ENCODE data around the gene TOP1. TPM values are rescaled to one million over a fixed set of nuclear protein-coding genes. Genes with fewer than 3 reads are reported as not detected.

The TOP1 gene
- total RNA-seq, 1 experiment from 2014 or later, result 81.8 TPM

GRCh38 chr20:41063442-41063841 is 34.8 kb downstream of the TOP1 start (continued):
- TF ChIP-seq ZNF281 (CRISPR knock-in tag; IDR thresholded peaks at IDR 0.05), result no peak
- no peak for TF ChIP-seq IRF2 (CRISPR knock-in tag; IDR thresholded peaks at IDR 0.05; ENCODE audit: borderline replicate concordance, low read depth)
- no peak for TF ChIP-seq CBFB (CRISPR knock-in tag; IDR thresholded peaks at IDR 0.05; ENCODE audit: low read depth)
- no peak for TF ChIP-seq PRRX2 (CRISPR knock-in tag; IDR thresholded peaks at IDR 0.05)

- no peak for TF ChIP-seq CTCF (IDR thresholded peaks at IDR 0.05)
- no peak for TF ChIP-seq ZBTB43 (CRISPR knock-in tag; IDR thresholded peaks at IDR 0.05)
- TF ChIP-seq TEAD4 (CRISPR knock-in tag; IDR thresholded peaks at IDR 0.05), result no peak
- H3K27me3 Mint-ChIP-seq (ENCODE audit: low read depth), result no peaks in the 10 kb centered on the region
- peaks cover 53% of the 10 kb centered on the region for H3K36me3 Mint-ChIP-seq
- no peak for ATAC-seq
- H3K27ac Mint-ChIP-seq, result no peak overlapping the region; the same call in 1 of the 2 replicates
- H3K4me3 Mint-ChIP-seq, result no peak overlapping the region
- no peak for DNase-seq (ENCODE audit: low spot score)
- CTCF ChIA-PET, result no interaction called here
- H3K9me3 Mint-ChIP-seq, result no peaks in the 10 kb centered on the region
- H3K4me1 Mint-ChIP-seq, result no peaks in the 10 kb centered on the region
- POLR2A ChIA-PET, result no interaction called here
Measured at GRCh38 chr20:41064377-41064776, 35.8 kb downstream of the TOP1 start.

- no peak overlapping the region for H3K27ac Mint-ChIP-seq
- peaks cover 1% of the 10 kb centered on the region for H3K4me1 Mint-ChIP-seq
- peaks cover 53% of the 10 kb centered on the region for H3K36me3 Mint-ChIP-seq
- CTCF ChIA-PET, result interaction anchor here (1.2 kb wide), 1 partner anchor 75 kb away, joined by 3 read pairs; no protein-coding TSS in a partner anchor
- no peak overlapping the region for H3K4me3 Mint-ChIP-seq
- no peaks in the 10 kb centered on the region for H3K27me3 Mint-ChIP-seq (ENCODE audit: low read depth)
- H3K9me3 Mint-ChIP-seq, result no peaks in the 10 kb centered on the region
- no peak for DNase-seq (ENCODE audit: low spot score)
- ATAC-seq, result no peak
- POLR2A ChIA-PET, result no interaction called here
- TF ChIP-seq ZNF396 (CRISPR knock-in tag; IDR thresholded peaks at IDR 0.05; ENCODE audit: borderline replicate concordance) (no peak), NR3C1 (CRISPR knock-in tag; conservative IDR thresholded peaks at IDR 0.05; ENCODE audit: low read depth) (no peak), ZNF532 (CRISPR knock-in tag; IDR thresholded peaks at IDR 0.05; ENCODE audit: borderline replicate concordance) (no peak), TP53 (CRISPR knock-in tag; IDR thresholded peaks at IDR 0.05) (no peak), HMGXB4 (CRISPR knock-in tag; IDR thresholded peaks at IDR 0.05) (no peak), ELF4 (CRISPR knock-in tag; IDR thresholded peaks at IDR 0.05; ENCODE audit: low read depth) (no peak), CTCF (IDR thresholded peaks at IDR 0.05) (no peak), PRRX2 (CRISPR knock-in tag; IDR thresholded peaks at IDR 0.05) (no peak), CDX4 (CRISPR knock-in tag; IDR thresholded peaks at IDR 0.05; ENCODE audit: borderline replicate concordance) (no peak), FOXJ3 (CRISPR knock-in tag; IDR thresholded peaks at IDR 0.05; ENCODE audit: borderline replicate concordance) (no peak), USF2 (CRISPR knock-in tag; IDR thresholded peaks at IDR 0.05) (no peak), TEAD4 (CRISPR knock-in tag; IDR thresholded peaks at IDR 0.05) (no peak)
Measured at GRCh38 chr20:41065716-41066115, 37.1 kb downstream of the TOP1 start.

Measured in WTC11 (cell line).